NOMO-1 treated with DMSO at 0.1 percent for 48 hours (cell line): ENCODE data around the gene UBAP2.
"Not testable (repeated sequence)": the region's sequence is repeated elsewhere in the genome, so short reads cannot be mapped to it uniquely, and the experiment has no call there.

ENCODE experiments used
- DNase-seq: peaks from one replicate; lab custom pipeline; 2025; ENCODE audit not compliant: unreplicated experiment; lab: John Stamatoyannopoulos, UW

UBAP2 gene

GRCh38 chr9:33988219-33988890 is 60.3 kb downstream of the UBAP2 start:
- no peak for DNase-seq

GRCh38 chr9:33976414-33976813 is 72.3 kb downstream of the UBAP2 start:
- DNase-seq, result no peak

GRCh38 chr9:33972698-33973097 is 76.0 kb downstream of the UBAP2 start:
- DNase-seq, result no peak

GRCh38 chr9:33964086-33964768 is 84.5 kb downstream of the UBAP2 start:
- DNase-seq, result no peak

- not testable (repeated sequence) for DNase-seq
Measured at GRCh38 chr9:33962468-33962867, 86.2 kb downstream of the UBAP2 start.

GRCh38 chr9:33959725-33960124 is 89.0 kb downstream of the UBAP2 start:
- no peak for DNase-seq

- DNase-seq, result no peak
Measured at GRCh38 chr9:33956544-33956943, 92.1 kb downstream of the UBAP2 start.

GRCh38 chr9:33952066-33952465 is 96.6 kb downstream of the UBAP2 start:
- DNase-seq, result peak; percentile 51

- no peak for DNase-seq
Measured at GRCh38 chr9:33950371-33950770, 98.3 kb downstream of the UBAP2 start.

GRCh38 chr9:33946779-33947535 is 101.7 kb downstream of the UBAP2 start:
- no peak for DNase-seq

GRCh38 chr9:33943389-33943788 is 105.3 kb downstream of the UBAP2 start:
- DNase-seq, result no peak

GRCh38 chr9:33942471-33943083 is 106.1 kb downstream of the UBAP2 start:
- DNase-seq, result no peak

- DNase-seq, result no peak
Measured at GRCh38 chr9:33939924-33940874, 108.5 kb downstream of the UBAP2 start.

GRCh38 chr9:33934188-33934878 is 114.4 kb downstream of the UBAP2 start:
- no peak for DNase-seq

GRCh38 chr9:33932078-33932807 is 116.4 kb downstream of the UBAP2 start:
- no peak for DNase-seq

- DNase-seq, result no peak
Measured at GRCh38 chr9:33931326-33931725, 117.4 kb downstream of the UBAP2 start.

GRCh38 chr9:33927694-33928093 is 121.0 kb downstream of the UBAP2 start:
- no peak for DNase-seq

- no peak for DNase-seq
Measured at GRCh38 chr9:33926746-33927485, 121.8 kb downstream of the UBAP2 start.
